Osteoblast (primary cell): ENCODE data around the gene KDM6B. TPM values are rescaled to one million over a fixed set of nuclear protein-coding genes. Genes with fewer than 3 reads are reported as not detected.

ENCODE experiments used
- DNase-seq: peaks from one replicate; pipeline ENCODE4 v3.0.0; 2011; ENCODE audit warnings: low spot score, mixed read lengths; ENCODE audit not compliant: insufficient read length; ENCODE audit errors: missing footprints
- H2AFZ ChIP-seq: 2 replicates; pipeline ENCODE4 v1.6.0; 2011; ENCODE audit warnings: mild to moderate bottlenecking, low read length
- H3K27ac ChIP-seq: 2 replicates; pipeline ENCODE4 v1.5.1; 2011; ENCODE audit warnings: mild to moderate bottlenecking, low read depth, low read length, moderate library complexity
- H3K27me3 ChIP-seq: 2 replicates; pipeline ENCODE4 v1.6.0; 2012; ENCODE audit warnings: mild to moderate bottlenecking, control low read depth, inconsistent platforms, low read length, moderate library complexity; ENCODE audit not compliant: insufficient read depth
- H3K36me3 ChIP-seq: 2 replicates; pipeline ENCODE4 v1.5.1; 2011; ENCODE audit warnings: mild to moderate bottlenecking, low read length, control low read depth, moderate library complexity; ENCODE audit not compliant: insufficient read depth
- H3K4me1 ChIP-seq: 2 replicates; pipeline ENCODE4 v1.5.1; 2011; ENCODE audit warnings: mild to moderate bottlenecking, low read length, control low read depth, moderate library complexity; ENCODE audit not compliant: insufficient read depth
- H3K4me2 ChIP-seq: 2 replicates; pipeline ENCODE4 v1.6.0; 2011; ENCODE audit warnings: mild to moderate bottlenecking, low read length; ENCODE audit not compliant: insufficient read depth
- H3K4me3 ChIP-seq: fragments of 200-600 bp; sonication (generic); 3 replicates; pipeline ENCODE4 v1.5.1; 2012; ENCODE audit warnings: mild to moderate bottlenecking, low read length, inconsistent platforms; ENCODE audit not compliant: insufficient read depth
- H3K79me2 ChIP-seq: 2 replicates; pipeline ENCODE4 v1.6.0; 2012; ENCODE audit warnings: mild to moderate bottlenecking, low read length, control low read depth, inconsistent platforms; ENCODE audit not compliant: insufficient read depth
- H3K9me3 ChIP-seq: 2 replicates; pipeline ENCODE4 v1.5.1; 2011; ENCODE audit warnings: low read depth, low read length, control low read depth
- H4K20me1 ChIP-seq: 2 replicates; pipeline ENCODE4 v1.6.0; 2012; ENCODE audit warnings: mild to moderate bottlenecking, low read length, control low read depth; ENCODE audit not compliant: insufficient read depth
- total RNA-seq: library from RNA; depleted of rRNA; stranded (reverse); fragments of >200 nt; gene quantifications from 2 replicates; pipeline ENCODE4 v1.2.3, GENCODE V29; 2012
- TF ChIP-seq, protein P1 (sequence below): IDR thresholded peaks from 2 replicates; pipeline ENCODE4 v1.5.1; 2011; ENCODE audit warnings: mild to moderate bottlenecking, low read depth, low read length, moderate library complexity; ENCODE audit errors: extremely low read depth

Gene KDM6B
- total RNA-seq, 1 donor: 12.3 TPM

DNA sequence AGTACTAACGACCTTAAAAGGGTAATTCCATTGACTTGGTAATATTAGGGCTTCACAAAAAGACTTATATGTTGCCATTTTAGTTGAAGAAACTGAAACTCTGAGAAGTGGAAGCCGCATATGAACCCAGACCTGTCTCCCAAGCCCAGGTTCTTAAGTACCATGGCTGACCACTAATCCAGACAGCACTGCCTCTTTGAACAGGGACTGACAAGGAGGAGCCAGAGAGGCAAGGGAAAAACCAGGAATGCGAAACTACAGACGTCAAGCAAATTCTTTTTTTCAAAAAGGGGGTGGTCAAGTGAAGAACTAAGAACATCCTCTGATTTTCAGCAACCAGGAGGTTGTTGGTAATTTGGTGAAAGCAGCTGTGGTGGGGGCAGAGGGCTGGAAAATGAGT is 39.0 kb downstream of the KDM6B start:
- TF ChIP-seq, protein P1, sequence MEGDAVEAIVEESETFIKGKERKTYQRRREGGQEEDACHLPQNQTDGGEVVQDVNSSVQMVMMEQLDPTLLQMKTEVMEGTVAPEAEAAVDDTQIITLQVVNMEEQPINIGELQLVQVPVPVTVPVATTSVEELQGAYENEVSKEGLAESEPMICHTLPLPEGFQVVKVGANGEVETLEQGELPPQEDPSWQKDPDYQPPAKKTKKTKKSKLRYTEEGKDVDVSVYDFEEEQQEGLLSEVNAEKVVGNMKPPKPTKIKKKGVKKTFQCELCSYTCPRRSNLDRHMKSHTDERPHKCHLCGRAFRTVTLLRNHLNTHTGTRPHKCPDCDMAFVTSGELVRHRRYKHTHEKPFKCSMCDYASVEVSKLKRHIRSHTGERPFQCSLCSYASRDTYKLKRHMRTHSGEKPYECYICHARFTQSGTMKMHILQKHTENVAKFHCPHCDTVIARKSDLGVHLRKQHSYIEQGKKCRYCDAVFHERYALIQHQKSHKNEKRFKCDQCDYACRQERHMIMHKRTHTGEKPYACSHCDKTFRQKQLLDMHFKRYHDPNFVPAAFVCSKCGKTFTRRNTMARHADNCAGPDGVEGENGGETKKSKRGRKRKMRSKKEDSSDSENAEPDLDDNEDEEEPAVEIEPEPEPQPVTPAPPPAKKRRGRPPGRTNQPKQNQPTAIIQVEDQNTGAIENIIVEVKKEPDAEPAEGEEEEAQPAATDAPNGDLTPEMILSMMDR: no peak
- Histone ChIP-seq H3K27me3 (no peaks in the 10 kb centered on the region), H3K36me3 (peaks cover 9% of the 10 kb centered on the region), H3K9me3 (no peaks in the 10 kb centered on the region), H3K4me2 (no peak overlapping the region), H3K27ac (no peak overlapping the region), H3K4me1 (no peaks in the 10 kb centered on the region), H2AFZ (no peak overlapping the region), H3K79me2 (no peaks in the 10 kb centered on the region), H4K20me1 (no peaks in the 10 kb centered on the region), H3K4me3 (no peak overlapping the region)
- no peak for DNase-seq

DNA sequence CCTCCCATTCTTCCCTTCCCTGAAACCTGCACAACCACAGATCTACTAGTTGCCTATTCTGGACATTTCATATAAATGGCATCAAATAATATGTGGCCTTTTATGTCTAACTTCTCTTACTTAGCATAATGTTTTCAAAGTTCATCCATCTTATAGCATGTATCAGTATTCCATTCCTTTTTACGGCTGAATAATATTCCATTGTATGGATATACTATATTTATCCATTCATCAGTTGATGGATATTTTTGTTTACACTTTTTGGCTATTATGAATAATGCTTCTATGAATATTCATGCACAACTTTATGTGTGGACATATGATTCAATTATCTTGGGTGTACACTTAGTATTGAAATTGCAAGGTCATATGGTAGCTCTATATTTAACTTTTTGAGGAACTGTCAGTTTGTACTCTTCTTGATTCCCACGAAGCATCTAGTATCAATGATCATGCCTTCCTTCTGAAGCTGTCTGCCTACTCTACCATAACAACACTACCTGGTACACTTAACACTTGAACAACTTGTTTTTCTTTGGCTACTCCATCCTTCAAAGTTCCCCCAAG is 41.9 kb downstream of the KDM6B start:
- Histone ChIP-seq H3K9me3 (no peaks in the 10 kb centered on the region), H3K79me2 (peaks cover 2% of the 10 kb centered on the region), H3K36me3 (peaks cover 34% of the 10 kb centered on the region), H3K4me2 (no peak overlapping the region), H3K27me3 (no peaks in the 10 kb centered on the region), H4K20me1 (no peaks in the 10 kb centered on the region), H3K4me3 (no peak overlapping the region), H3K4me1 (no peaks in the 10 kb centered on the region), H2AFZ (no peak overlapping the region), H3K27ac (no peak overlapping the region)
- TF ChIP-seq, protein P1: no peak
- no peak for DNase-seq

DNA sequence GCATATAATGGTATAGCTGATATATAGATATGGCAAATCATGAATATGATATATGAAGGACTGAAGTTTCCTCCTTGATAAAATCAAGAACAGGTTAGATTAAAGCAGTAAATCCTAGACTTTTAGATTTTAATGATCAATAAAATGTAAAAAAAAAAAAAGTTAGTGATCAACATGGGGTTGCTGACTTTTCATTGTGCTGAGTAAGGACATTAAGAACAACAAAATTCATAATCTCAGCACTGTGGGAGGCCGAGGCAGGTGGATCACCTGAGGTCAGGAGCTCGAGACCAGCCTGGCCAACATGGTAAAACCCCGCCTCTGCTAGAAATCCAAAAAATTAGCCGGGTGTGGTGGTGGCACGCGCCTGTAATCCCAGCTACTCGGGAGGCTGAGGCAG is 44.2 kb downstream of the KDM6B start:
- no peak overlapping the region for H3K27ac ChIP-seq
- H2AFZ ChIP-seq: no peak overlapping the region
- no peaks in the 10 kb centered on the region for H3K4me1 ChIP-seq
- TF ChIP-seq, protein P1: no peak
- DNase-seq: no peak
- no peak overlapping the region for H3K4me3 ChIP-seq
- peaks cover 2% of the 10 kb centered on the region for H3K79me2 ChIP-seq
- H3K9me3 ChIP-seq: no peaks in the 10 kb centered on the region
- H4K20me1 ChIP-seq: no peaks in the 10 kb centered on the region
- no peak overlapping the region for H3K4me2 ChIP-seq
- peaks cover 46% of the 10 kb centered on the region for H3K36me3 ChIP-seq
- H3K27me3 ChIP-seq: no peaks in the 10 kb centered on the region

DNA sequence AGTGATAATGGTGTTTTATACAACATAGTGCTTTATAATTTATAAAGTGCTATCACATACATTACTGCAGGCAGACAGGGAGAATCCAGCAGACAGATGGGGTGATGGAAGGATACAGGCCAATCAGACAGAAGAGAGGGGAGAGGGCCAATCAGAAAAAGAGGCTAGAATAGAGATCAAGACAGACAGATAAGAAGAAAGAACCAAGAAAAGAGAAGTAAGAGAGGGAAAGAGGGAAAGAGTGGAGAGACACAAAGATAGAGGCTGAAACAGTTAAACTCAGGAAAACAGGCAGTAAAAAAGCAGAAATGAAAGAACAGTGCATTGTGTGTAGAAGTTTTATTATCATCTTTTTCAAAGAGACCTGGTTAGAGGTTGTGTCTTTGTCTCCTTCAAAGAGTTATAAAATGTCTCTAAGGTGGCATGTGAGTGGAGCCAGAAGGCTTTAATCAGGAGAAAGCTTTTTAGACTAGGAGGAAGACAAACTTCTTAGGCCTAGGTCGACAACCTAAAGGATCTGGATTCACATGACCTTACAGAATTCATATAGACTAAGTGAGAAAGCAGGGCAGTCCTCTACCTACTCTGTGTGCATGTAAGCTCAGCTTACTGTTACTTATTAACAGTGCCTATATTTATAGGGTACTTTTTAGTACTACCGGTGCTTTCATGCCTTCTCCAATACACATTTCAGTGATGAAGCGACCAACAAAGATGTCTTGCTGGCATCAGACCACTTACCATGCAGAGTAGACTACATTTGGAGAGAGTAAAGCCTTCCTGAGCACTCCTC is 46.3 kb downstream of the KDM6B start:
- no peak overlapping the region for H3K4me2 ChIP-seq
- H3K9me3 ChIP-seq: no peaks in the 10 kb centered on the region
- no peak overlapping the region for H3K4me3 ChIP-seq
- H4K20me1 ChIP-seq: no peaks in the 10 kb centered on the region
- H2AFZ ChIP-seq: no peak overlapping the region
- peaks cover 6% of the 10 kb centered on the region for H3K4me1 ChIP-seq
- peaks cover 2% of the 10 kb centered on the region for H3K79me2 ChIP-seq
- no peak for DNase-seq
- no peaks in the 10 kb centered on the region for H3K27me3 ChIP-seq
- TF ChIP-seq, protein P1: no peak
- H3K36me3 ChIP-seq: peaks cover 38% of the 10 kb centered on the region
- no peak overlapping the region for H3K27ac ChIP-seq
